SJCRH30 (cell line): ENCODE results near the gene SNX33. TPM values are rescaled to one million over a fixed set of nuclear protein-coding genes. Genes with fewer than 3 reads are reported as not detected.

Experiments
- DNase-seq, 2 experiments: peaks; one replicate each; pipeline ENCODE4 v3.0.0-alpha.2; 2015 to 2020
- H3K27ac ChIP-seq: fragments of 250-450 bp; sonication (Bioruptor Pico); 2 replicates; pipeline ENCODE4 v1.5.1; 2020; ENCODE audit warnings: mild to moderate bottlenecking, moderate library complexity
- H3K27me3 ChIP-seq: fragments of 250-450 bp; sonication (Bioruptor Pico); 2 replicates; pipeline ENCODE4 v1.5.1; 2020; ENCODE audit warnings: mild to moderate bottlenecking, moderate library complexity
- H3K36me3 ChIP-seq: fragments of 250-450 bp; sonication (Bioruptor Pico); 2 replicates; pipeline ENCODE4 v1.5.1; 2020; ENCODE audit warnings: mild to moderate bottlenecking, moderate library complexity
- H3K4me1 ChIP-seq: fragments of 250-450 bp; sonication (Bioruptor Pico); 2 replicates; pipeline ENCODE4 v1.5.1; 2020; ENCODE audit warnings: mild to moderate bottlenecking, moderate library complexity
- H3K4me3 ChIP-seq: fragments of 250-450 bp; sonication (Bioruptor Pico); 2 replicates; pipeline ENCODE4 v1.5.1; 2020; ENCODE audit warnings: mild to moderate bottlenecking, moderate library complexity
- H3K9me3 ChIP-seq: fragments of 250-450 bp; sonication (Bioruptor Pico); replicated peaks from 2 replicates; pipeline ENCODE4 v1.5.1; 2020; ENCODE audit warnings: mild to moderate bottlenecking, moderate library complexity
- total RNA-seq: library from RNA; depleted of rRNA; stranded (reverse); fragments of >200 nt; shearing (Covaris generic); gene quantifications from 2 replicates; pipeline ENCODE4 v1.2.3, GENCODE V29; 2014

SNX33 gene
- total RNA-seq, 1 experiment from 2014 or later = 7.4 TPM

DNA sequence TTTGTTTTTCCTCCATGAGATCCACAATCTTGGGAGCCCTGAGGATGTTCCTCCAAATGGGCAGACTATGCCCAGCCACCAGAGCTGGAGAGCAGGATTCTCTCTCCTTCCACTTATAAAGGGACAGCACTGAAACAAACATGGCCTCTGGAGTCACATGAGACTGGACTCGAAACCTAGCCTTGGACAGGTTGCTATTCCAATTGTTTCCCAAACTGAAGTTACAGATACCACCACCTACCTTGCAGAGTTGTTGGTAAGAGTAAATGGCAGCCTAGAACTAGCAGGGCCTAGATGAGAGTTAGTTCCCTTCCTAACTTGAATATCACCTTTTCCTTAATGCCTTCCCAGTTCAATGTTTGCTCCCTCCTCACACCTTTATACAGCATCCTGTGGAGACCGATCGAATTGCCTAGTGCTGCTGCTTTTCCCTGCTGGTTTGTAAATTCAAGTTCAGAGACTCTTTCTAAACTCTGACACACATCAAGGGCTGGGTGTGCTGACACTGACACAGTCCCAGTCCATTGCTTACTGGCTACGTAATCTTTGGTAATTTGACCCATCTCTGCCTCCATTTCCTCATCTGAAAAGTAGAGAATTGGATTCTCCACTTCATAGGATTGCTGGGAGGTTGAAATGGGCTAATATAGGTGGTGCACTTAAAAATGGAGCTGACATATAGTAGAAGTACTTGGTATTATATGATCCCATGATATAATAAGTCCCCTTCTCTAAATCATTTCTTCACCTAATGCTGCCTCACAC, 10.3 kb upstream of the SNX33 start:
- no peaks in the 10 kb centered on the region for H3K9me3 ChIP-seq
- no peak overlapping the region for H3K4me3 ChIP-seq
- H3K27ac ChIP-seq = no peak overlapping the region
- no peaks in the 10 kb centered on the region for H3K27me3 ChIP-seq
- no peak for DNase-seq
- no peaks in the 10 kb centered on the region for H3K4me1 ChIP-seq
- H3K36me3 ChIP-seq = no peaks in the 10 kb centered on the region

DNA sequence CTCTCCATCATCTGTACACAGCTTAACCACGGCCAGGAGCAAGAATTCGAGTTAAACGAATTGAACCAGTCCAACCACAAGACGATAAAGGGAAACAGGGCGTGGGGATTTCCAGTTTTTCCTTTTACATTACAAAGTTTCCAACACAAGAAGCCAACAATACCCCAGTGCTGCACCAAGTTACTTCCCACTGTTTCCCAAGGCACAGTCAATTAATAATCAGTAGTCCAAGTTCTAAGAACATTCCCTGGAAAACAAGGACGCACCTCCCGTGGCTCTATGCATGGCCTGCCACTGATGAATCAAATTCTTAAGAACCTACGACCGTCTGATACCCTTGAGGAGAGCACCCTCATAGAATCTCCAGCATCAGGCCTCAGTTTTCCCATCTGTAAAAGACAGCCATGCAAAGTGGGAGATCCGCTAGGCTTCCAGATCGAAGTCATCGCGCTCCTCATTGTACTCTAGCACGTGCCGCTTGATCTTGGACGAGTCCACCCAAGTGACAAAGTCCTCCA, 8.5 kb upstream of the SNX33 start:
- Histone ChIP-seq H3K27ac (peak overlapping the region; percentile 61), H3K4me1 (no peaks in the 10 kb centered on the region), H3K27me3 (no peaks in the 10 kb centered on the region), H3K36me3 (no peaks in the 10 kb centered on the region), H3K9me3 (no peaks in the 10 kb centered on the region), H3K4me3 (peak overlapping the region; percentile 89)
- DNase-seq = no peak

DNA sequence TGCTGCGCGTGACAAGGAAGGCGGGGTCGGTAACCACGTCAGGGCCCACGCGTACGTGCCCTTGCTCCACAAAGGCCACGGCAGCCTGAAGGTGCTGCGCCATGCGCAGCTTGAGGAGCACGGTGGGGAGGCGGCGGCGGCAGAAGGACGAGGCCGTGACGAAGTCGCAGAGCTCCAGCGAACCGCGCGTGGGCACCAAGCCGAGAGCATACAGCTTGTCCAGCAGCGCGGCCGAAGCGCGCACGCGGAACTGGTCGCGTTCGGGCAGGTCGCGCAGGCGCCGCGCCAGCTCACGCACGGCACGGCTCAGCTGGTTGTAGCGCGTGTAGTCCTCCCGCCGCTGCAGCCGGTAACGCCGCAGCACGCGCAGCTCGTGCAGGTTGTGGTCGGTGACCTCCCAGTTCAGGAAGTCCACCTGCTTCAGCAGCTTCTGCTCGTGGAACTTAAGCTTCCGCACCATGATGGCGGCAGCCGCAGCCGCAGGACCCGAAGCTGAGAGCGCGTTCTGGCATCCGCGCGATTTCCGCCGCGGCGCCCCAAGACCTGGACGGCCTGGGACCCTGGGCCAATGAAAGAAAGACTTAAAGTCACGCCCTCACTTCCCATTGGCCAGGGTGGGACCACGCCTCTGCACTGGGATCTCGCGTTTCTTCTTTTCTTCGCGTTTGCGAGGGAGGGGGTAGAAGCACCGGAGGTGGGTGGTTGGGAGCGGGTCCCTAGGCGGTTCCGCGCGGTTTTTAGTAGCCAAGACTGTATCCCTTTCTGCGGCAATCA, 7.8 kb upstream of the SNX33 start, which contains the start of gene IMP3:
Gene IMP3 (minus strand): TSS at position 516 of the 774 bp plus-strand sequence. CDS start 56 bp downstream, at position 460.
- Histone ChIP-seq H3K9me3 (no peaks in the 10 kb centered on the region), H3K27ac (peak within 1 kb of the TSS; percentile 61), H3K4me1 (no peaks in the 10 kb centered on the region), H3K36me3 (no peaks in the 10 kb centered on the region), H3K27me3 (no peaks in the 10 kb centered on the region), H3K4me3 (peak within 1 kb of the TSS; percentile 89)
- peak; percentile 95 to 98 for DNase-seq

DNA sequence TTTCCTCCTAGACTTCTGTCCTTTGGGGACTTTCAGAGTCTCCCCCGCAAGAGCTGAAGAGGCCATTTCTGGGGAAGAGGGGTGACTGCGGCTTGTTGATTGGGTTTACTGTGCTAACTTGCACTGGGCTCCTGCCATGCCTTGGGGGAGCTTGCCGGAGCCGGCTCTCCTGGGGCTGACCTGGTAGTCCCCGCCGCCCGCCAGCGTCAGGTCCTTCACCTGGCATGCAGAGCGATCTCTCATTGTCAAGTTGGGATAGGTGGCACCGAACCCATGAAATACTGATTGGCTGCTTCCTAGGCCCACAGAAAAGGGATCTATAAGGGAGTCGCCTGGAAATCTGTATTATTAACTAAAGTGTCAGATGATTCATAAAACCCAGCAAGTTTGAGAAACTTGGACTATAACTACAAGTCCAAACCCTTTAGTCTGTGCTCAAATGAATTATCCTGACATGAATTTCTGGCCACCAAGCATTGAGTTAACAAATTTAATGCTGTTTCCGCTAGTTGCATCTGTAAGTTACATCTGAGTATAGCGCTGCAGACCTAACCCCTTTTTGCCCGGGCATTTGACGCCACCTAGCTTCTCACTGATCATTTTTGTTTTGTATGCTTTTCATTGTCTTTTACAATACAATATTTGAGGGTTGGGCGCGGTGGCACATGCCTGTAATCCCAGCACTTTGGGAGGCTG, 7.1 kb upstream of the SNX33 start:
- Histone ChIP-seq H3K4me1 (no peaks in the 10 kb centered on the region), H3K9me3 (no peaks in the 10 kb centered on the region), H3K36me3 (no peaks in the 10 kb centered on the region), H3K27ac (peak overlapping the region; percentile 61; the same call in 1 of the 2 replicates), H3K27me3 (no peaks in the 10 kb centered on the region), H3K4me3 (peak overlapping the region; percentile 89)
- peak; percentile 49 to 68 for DNase-seq

DNA sequence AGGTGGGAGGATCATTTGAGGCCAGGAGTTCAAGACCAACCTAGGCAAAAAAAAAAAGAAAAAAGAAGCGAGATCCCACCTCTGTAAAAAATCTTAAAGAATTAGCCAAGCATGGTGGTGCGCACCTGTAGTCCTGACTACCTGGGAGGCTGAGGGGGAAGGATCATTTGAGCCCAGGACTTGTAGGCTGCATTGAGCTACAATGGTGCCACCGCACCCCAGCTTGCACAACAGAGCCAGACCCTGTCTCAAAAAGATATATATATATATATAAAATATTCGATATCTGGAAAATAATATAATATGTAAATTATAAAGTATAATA, 6.6 kb upstream of the SNX33 start:
- no peaks in the 10 kb centered on the region for H3K9me3 ChIP-seq
- DNase-seq = no peak
- no peaks in the 10 kb centered on the region for H3K36me3 ChIP-seq
- peak overlapping the region; percentile 89; the same call in 1 of the 2 replicates for H3K4me3 ChIP-seq
- H3K27me3 ChIP-seq = no peaks in the 10 kb centered on the region
- no peak overlapping the region for H3K27ac ChIP-seq
- H3K4me1 ChIP-seq = no peaks in the 10 kb centered on the region

DNA sequence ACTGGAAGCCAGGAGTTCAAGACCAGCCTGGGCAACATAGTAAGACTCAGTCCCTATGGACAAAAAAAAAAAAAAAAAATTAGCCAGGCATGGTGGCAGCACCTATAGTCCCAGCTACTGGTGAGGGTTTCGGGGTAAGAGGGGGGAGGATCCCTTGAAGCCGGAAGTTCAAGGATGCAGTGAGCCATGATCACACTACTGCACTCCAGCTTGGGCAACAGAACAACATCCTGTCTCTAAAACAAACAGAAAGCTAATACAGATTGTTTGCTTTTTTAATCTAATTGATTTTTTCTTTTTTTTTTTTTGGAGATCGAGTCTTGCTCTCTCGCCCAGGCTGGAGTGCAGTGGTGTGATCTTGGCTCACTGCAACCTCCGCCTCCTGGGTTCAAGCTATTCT, 6.1 kb upstream of the SNX33 start:
- no peak for DNase-seq
- no peak overlapping the region for H3K27ac ChIP-seq
- H3K27me3 ChIP-seq = no peaks in the 10 kb centered on the region
- no peaks in the 10 kb centered on the region for H3K36me3 ChIP-seq
- no peaks in the 10 kb centered on the region for H3K4me1 ChIP-seq
- no peaks in the 10 kb centered on the region for H3K9me3 ChIP-seq
- H3K4me3 ChIP-seq = no peak overlapping the region

DNA sequence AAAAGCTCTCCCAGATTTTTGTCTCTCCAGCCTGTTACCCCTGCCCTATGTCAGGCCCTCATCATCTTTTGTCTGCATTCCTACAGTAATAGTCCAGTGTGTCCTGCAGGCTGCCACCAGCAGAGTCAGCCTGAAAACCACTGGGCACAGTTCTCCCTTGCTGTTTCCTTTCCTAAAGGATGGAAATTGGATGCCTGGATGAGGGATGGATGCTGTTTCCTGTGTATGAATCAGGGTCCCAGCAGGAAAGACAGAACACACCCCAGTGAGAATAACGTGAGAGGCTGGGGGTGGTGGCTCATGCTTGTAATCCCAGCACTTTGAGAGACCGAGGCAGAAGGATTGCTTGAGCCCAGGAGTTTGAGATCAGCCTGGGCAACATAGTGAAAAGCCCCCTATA, 3.3 kb upstream of the SNX33 start:
- DNase-seq = no peak
- Histone ChIP-seq H3K36me3 (no peaks in the 10 kb centered on the region), H3K4me1 (no peaks in the 10 kb centered on the region), H3K27ac (no peak overlapping the region), H3K27me3 (no peaks in the 10 kb centered on the region), H3K9me3 (no peaks in the 10 kb centered on the region), H3K4me3 (no peak overlapping the region)

DNA sequence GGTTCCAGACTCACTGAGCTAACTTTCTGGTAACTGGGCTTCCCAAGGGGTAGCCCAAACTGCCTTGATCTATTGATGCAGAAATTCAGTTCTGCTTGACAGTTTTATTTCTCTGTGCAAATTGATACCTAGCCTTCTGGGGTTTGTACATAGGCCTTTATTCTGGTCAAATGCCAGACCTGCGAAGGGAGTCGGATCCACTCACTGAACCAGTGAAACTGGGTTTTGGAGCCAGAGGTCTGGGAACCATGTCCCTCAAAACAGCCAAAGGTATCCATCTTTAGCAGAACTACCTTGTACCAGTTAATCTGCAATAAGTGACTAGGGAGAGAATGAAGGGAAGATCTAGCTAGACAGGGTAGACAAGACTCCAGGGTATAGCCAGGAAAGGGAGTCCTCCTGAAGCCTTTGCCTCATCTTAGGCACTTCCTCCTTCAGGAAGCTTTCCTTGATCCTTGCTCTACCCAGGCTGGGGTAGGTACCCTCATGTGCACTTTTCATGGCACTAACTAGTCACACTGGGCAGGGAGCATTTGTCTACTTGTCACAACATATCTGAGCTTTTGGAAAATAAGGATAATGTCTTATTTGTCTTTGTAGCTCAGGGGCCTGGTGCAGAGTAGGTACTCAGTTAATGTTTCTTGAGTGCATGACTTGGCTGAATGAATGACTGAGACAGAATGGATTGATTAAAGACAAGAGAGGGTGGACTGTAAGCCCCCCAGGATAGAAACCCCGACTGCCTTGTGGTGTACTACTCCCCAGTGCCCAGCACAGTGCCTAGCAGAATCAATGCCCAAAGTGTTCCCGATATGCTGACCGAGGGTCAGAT, 1.4 kb upstream of the SNX33 start:
- no peak for DNase-seq
- Histone ChIP-seq H3K27ac (no peak overlapping the region; the same call in 1 of the 2 replicates), H3K9me3 (no peaks in the 10 kb centered on the region)

DNA sequence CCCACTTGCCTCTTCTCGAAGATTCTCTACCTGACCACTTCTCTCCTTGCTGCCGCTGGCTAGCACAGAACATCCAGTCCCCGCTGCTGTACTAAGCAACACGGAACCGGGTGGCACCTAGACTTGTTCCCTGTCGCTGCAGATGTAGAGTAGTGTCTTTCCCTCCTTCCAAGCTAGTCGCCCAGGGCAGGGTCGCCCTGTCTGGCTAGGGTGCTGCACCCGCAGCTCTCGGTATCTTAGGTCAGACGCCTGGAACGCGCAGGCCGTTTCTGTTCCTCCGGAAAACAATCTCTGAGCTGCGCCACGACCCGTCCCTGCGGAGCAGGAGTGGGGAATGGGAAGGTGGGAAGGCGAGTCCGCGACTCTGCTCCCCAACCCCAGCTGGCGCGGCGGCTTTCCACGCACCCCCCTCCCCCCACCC, 758 bp upstream of the SNX33 start:
- no peak for DNase-seq
- peaks cover 6% of the 10 kb centered on the region; the same call in 1 of the 2 replicates for H3K4me1 ChIP-seq
- H3K27ac ChIP-seq = peak overlapping the region; percentile 52
- H3K27me3 ChIP-seq = no peaks in the 10 kb centered on the region
- peak overlapping the region; percentile 82 for H3K4me3 ChIP-seq
- no peaks in the 10 kb centered on the region for H3K9me3 ChIP-seq
- H3K36me3 ChIP-seq = 0 out of 2 replicates have a peak, but pooled peaks cover 4% of the 10 kb centered on the region

More for the DNA sequence above, 1.4 kb upstream of the SNX33 start:
- no peaks in the 10 kb centered on the region for H3K27me3 ChIP-seq
- H3K36me3 ChIP-seq = 0 out of 2 replicates have a peak, but pooled peaks cover 4% of the 10 kb centered on the region
- H3K4me3 ChIP-seq = peak overlapping the region; percentile 82
- H3K4me1 ChIP-seq = peaks cover 5% of the 10 kb centered on the region; the same call in 1 of the 2 replicates

DNA sequence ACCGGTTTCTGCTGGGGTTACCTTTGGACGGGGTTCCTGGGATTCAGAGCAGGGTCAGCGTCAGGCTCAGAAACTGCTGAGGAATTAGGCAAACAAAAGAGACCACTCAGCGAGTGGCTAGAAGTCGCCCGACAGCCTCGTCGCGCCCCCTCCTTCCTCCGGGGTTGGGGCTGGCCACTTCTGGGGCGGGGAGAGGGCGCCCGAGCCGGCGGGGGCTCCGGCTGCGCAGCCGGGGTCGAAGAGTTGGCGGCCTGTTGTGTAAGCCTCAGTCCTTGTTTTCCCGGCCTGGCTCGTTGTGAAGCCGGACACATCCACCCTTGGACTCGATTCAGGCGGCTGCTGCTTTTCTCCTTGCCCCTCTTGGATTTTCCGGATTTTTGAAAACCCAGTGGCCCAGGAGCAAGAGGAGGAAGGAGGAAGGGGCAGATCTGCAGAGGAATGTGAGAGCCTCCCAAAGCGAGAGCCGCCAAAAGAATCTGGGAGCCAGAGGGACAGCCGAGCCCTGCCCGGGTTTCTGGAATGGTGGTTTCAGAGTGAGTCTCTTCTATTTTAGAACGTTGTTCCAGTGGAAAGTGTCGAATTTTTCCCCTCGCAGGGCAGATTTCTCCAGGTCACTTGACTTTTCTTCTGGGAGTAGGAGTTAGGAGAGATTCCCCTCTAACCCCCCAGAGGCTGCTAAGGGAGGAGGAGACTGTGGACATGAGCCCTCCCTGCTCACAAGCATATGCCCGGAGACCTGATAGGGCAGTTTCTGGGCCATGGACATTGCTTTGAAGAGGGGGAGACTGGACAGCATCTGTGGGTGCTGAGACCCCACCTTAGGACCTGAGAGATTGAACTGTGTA, 666 bp downstream of the SNX33 start:
- no peaks in the 10 kb centered on the region for H3K9me3 ChIP-seq
- H3K36me3 ChIP-seq = 0 out of 2 replicates have a peak, but pooled peaks cover 4% of the 10 kb centered on the region
- H3K4me1 ChIP-seq = peaks cover 6% of the 10 kb centered on the region; the same call in 1 of the 2 replicates
- H3K4me3 ChIP-seq = peak overlapping the region; percentile 82
- H3K27me3 ChIP-seq = no peaks in the 10 kb centered on the region
- DNase-seq = peak; percentile 47 to 55
- peak overlapping the region; percentile 52 for H3K27ac ChIP-seq

DNA sequence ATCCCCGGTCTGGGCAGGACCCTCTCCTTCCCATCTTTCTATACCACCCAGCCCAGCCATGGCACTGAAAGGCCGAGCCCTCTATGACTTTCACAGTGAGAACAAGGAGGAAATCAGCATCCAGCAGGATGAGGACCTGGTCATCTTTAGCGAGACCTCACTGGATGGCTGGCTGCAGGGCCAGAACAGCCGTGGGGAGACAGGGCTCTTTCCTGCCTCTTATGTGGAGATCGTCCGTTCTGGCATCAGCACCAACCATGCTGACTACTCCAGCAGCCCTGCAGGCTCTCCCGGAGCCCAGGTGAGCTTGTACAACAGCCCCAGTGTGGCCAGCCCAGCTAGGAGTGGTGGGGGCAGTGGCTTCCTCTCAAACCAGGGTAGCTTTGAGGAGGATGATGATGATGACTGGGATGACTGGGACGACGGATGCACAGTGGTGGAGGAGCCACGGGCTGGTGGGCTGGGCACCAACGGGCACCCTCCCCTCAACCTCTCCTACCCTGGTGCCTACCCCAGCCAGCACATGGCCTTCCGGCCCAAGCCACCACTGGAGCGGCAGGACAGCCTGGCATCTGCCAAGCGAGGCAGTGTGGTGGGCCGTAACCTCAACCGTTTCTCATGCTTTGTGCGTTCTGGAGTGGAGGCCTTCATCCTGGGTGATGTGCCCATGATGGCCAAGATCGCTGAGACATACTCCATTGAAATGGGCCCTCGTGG, 1.5 kb downstream of the SNX33 start:
- no peaks in the 10 kb centered on the region for H3K9me3 ChIP-seq
- H3K27ac ChIP-seq = no peak overlapping the region
- H3K4me3 ChIP-seq = peak overlapping the region; percentile 82
- DNase-seq = no peak
- 0 out of 2 replicates have a peak, but pooled peaks cover 4% of the 10 kb centered on the region for H3K36me3 ChIP-seq
- H3K4me1 ChIP-seq = peaks cover 6% of the 10 kb centered on the region; the same call in 1 of the 2 replicates
- no peaks in the 10 kb centered on the region for H3K27me3 ChIP-seq

DNA sequence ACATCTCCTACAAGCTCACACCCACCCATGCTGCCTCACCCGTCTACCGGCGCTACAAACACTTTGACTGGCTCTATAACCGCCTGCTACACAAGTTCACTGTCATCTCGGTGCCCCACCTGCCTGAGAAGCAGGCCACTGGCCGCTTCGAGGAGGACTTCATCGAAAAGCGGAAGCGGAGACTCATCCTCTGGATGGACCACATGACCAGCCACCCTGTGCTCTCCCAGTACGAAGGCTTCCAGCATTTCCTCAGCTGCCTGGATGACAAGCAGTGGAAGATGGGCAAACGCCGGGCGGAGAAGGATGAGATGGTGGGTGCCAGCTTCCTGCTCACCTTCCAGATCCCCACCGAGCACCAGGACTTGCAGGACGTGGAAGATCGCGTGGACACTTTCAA, 2.1 kb downstream of the SNX33 start:
- H3K4me3 ChIP-seq = no peak overlapping the region
- H3K4me1 ChIP-seq = peaks cover 6% of the 10 kb centered on the region; the same call in 1 of the 2 replicates
- no peaks in the 10 kb centered on the region for H3K27me3 ChIP-seq

More for the DNA sequence above, 2.1 kb downstream of the SNX33 start:
- no peaks in the 10 kb centered on the region for H3K9me3 ChIP-seq
- 0 out of 2 replicates have a peak, but pooled peaks cover 4% of the 10 kb centered on the region for H3K36me3 ChIP-seq
- no peak for DNase-seq
- H3K27ac ChIP-seq = no peak overlapping the region
